HepG2 (cell line): ENCODE measurements around the gene CMIP. TPM values are rescaled to one million over a fixed set of nuclear protein-coding genes. Genes with fewer than 3 reads are reported as not detected.

Experiments
- ATAC-seq: fragments of 200-7000 bp; cut with Tn5 transposase; 3 replicates; pipeline ENCODE4 v1.9.1; 2020; ENCODE audit warnings: mild to moderate bottlenecking, moderate library complexity
- BruUV-seq: library from RNA; stranded (reverse); fragments of 400-500 nt; replicated peaks from 2 replicates; lab custom pipeline; 2021; lab: Mats Ljungman, UMichigan
- CTCF ChIA-PET: fragments of 300-600 bp; formaldehyde crosslinking; extraction: SDS; loops from one replicate; lab custom pipeline; 2021; ENCODE audit warnings: low total read pairs, inconsistent platforms, low intra/inter-chr PET ratio; lab: Yijun Ruan, JAX
- POLR2A ChIA-PET: fragments of 350-600 bp; sonication (Branson Sonifier 250); formaldehyde crosslinking; loops from one replicate; lab custom pipeline; 2020; ENCODE audit warnings: antibody characterized with exemption, inconsistent platforms; lab: Yijun Ruan, JAX
- DNase-seq: peaks from one replicate; pipeline ENCODE4 v3.0.0-alpha.2; 2015; ENCODE audit warnings: low spot score
- FAIRE-seq: peaks from 3 replicates; lab custom pipeline; 2011; peaks lifted over from hg19 to GRCh38; lab: Jason Lieb, UNC
- H2AFZ ChIP-seq: one replicate; pipeline ENCODE4 v1.6.1; 2011; ENCODE audit warnings: low read length, inconsistent platforms
- H3K27ac ChIP-seq: fragments of 300-600 bp; 3 replicates; pipeline ENCODE4 v1.8.0; 2011; ENCODE audit warnings: mixed run types, mild to moderate bottlenecking, mixed read lengths, low read length, inconsistent platforms; ENCODE audit not compliant: insufficient read depth; ENCODE audit errors: extremely low read length
- H3K27me3 ChIP-seq, 2 experiments: fragments of 200-600 bp in 1 of 2; 2 replicates in 1 of 2; 3 replicates in 1 of 2; pipeline versions ENCODE4 v1.6.0 to v1.8.0; 2011; ENCODE audit warnings: low read length in 2 of 2, mild to moderate bottlenecking in 2 of 2, moderate library complexity in 2 of 2, inconsistent platforms in 1 of 2; ENCODE audit not compliant: insufficient read depth in 2 of 2, control insufficient read depth in 1 of 2
- H3K36me3 ChIP-seq, 2 experiments: fragments of 200-600 bp in 1 of 2; replicated peaks in 1 of 2; 2 replicates in 1 of 2; 3 replicates in 1 of 2; pipeline versions ENCODE4 v1.5.1 to v1.8.0; 2011; ENCODE audit warnings: low read length in 2 of 2, inconsistent platforms in 1 of 2; ENCODE audit not compliant: insufficient read depth in 2 of 2, control insufficient read depth in 1 of 2
- H3K4me1 ChIP-seq: 2 replicates; pipeline ENCODE4 v1.5.1; 2012; ENCODE audit warnings: low read length, inconsistent platforms; ENCODE audit not compliant: insufficient read depth
- H3K4me2 ChIP-seq: 2 replicates; pipeline ENCODE4 v1.6.0; 2011; ENCODE audit warnings: low read depth, low read length, inconsistent platforms
- H3K4me3 ChIP-seq, 3 experiments: fragments of 200-600 bp in 1 of 3; sonication (generic), shearing (Covaris generic) in 1 of 3; replicated peaks in 1 of 3; 2 replicates each; pipeline ENCODE4 v1.5.1; 2011 to 2016; ENCODE audit warnings: low read length in 3 of 3, inconsistent platforms in 2 of 3, low read depth in 2 of 3, mild to moderate bottlenecking in 2 of 3, control low read depth in 1 of 3, mixed read lengths in 1 of 3; ENCODE audit not compliant: insufficient read depth in 1 of 3
- H3K79me2 ChIP-seq: one replicate; pipeline ENCODE4 v1.6.1; 2011; ENCODE audit warnings: low read length, inconsistent platforms; ENCODE audit not compliant: insufficient read depth
- H3K9ac ChIP-seq: 2 replicates; pipeline ENCODE4 v1.6.0; 2011; ENCODE audit warnings: mild to moderate bottlenecking, low read depth, low read length, inconsistent platforms; ENCODE audit not compliant: insufficient read depth
- H3K9me3 ChIP-seq: 2 replicates; pipeline ENCODE4 v1.5.1; 2012; ENCODE audit warnings: mild to moderate bottlenecking, low read length
- H4K20me1 ChIP-seq: 2 replicates; pipeline ENCODE4 v1.6.0; 2011; ENCODE audit warnings: inconsistent platforms, mild to moderate bottlenecking, low read length, moderate library complexity; ENCODE audit not compliant: insufficient read depth
- AGO2 ChIP-seq: fragments of 200-400 bp; formaldehyde crosslinking; optimal IDR thresholded peaks from 2 replicates; pipeline ENCODE3; 2017; ENCODE audit warnings: mild to moderate bottlenecking, low read depth, low read length, moderate library complexity
- MAX ChIP-seq: IDR thresholded peaks from 2 replicates; pipeline ENCODE4 v1.6.1; 2012; ENCODE audit warnings: inconsistent platforms
- RBM22 ChIP-seq: fragments of 200-400 bp; formaldehyde crosslinking; optimal IDR thresholded peaks from 2 replicates; pipeline ENCODE3; 2017; ENCODE audit warnings: mild to moderate bottlenecking, low read length, moderate library complexity
- ZNF776 ChIP-seq: sonication (generic); formaldehyde crosslinking; IDR thresholded peaks from 2 replicates; pipeline ENCODE4 v1.4.0; 2020; ENCODE audit warnings: mild to moderate bottlenecking, missing genetic modification reagents
- WGBS: methylation state at CpG from one replicate; pipeline ENCODE4 v1.1.6; 2017; ENCODE audit warnings: low lambda C conversion rate; 5-methylcytosine and 5-hydroxymethylcytosine counted together
- in situ Hi-C: cut with HindIII; loops from 2 replicates; pipeline ENCODE4 v1.10.0; 2017; ENCODE audit warnings: low pct_unique_long_range_greater_than_20kb; ENCODE audit not compliant: extremely low pct_ligation_motif_present
- intact Hi-C: fragments of 100-400 bp; cut with micrococcal nuclease; formaldehyde crosslinking; loops from one replicate; pipeline ENCODE4 v1.10.0; 2022; ENCODE audit not compliant: unreplicated experiment
- polyA plus RNA-seq, 8 experiments: library from polyadenylated mRNA; depleted of rRNA in 3 of 8; stranded (reverse) in 7 of 8; unstranded in 1 of 8; fragments of >200 nt; fragmentation: Illumina TruSeq in 4 of 8; extraction: Trizol in 4 of 8; gene quantifications; 2 replicates each; pipeline versions ENCODE4 v1.2.1 to v1.2.3, GENCODE V29; 2011 to 2016; ENCODE audit warnings: low read depth in 4 of 8, missing spikeins in 1 of 8, mixed read lengths in 1 of 8; ENCODE audit not compliant: insufficient read depth in 1 of 8
- total RNA-seq, 5 experiments: library from RNA; depleted of rRNA; stranded (reverse); fragments of >200 nt; fragmentation: Illumina TruSeq; extraction: Trizol; gene quantifications; 2 replicates each; pipeline ENCODE4 v1.2.3, GENCODE V29; 2016; ENCODE audit warnings: low read depth in 1 of 5

The CMIP gene
- total and polyA plus RNA-seq, 2 of the 13 experiments (the other 11 are each of a cell fraction or from before 2014, with no cell fraction given) = 10.9 to 18.1 TPM

- in situ Hi-C loops (no loop called here), intact Hi-C loops (no loop called here)
- Histone ChIP-seq H3K36me3 (peaks cover 51 to 71% of the 10 kb centered on the region in 2 experiments), H3K9me3 (no peaks in the 10 kb centered on the region), H3K4me2 (no peak overlapping the region), H3K4me1 (peaks cover 11% of the 10 kb centered on the region), H3K79me2 (peaks cover 25% of the 10 kb centered on the region), H3K9ac (no peak overlapping the region), H3K27ac (no peak overlapping the region), H3K4me3 (no peak overlapping the region), H4K20me1 (peaks cover 62% of the 10 kb centered on the region), H3K27me3 (no peaks in the 10 kb centered on the region), H2AFZ (no peak overlapping the region)
- POLR2A ChIA-PET = no interaction called here
- ATAC-seq = no peak
- BruUV-seq = no TSS peak
- CTCF ChIA-PET = no interaction called here
- no peak for DNase-seq
- WGBS = 84% methylated on average over 8 of the region's 8 CpGs
- FAIRE-seq = no peak
- peak; percentile 48 for TF ChIP-seq RBM22
- TF ChIP-seq MAX = no peak
These were observed 205.7 kb downstream of the CMIP start for GRCh38 chr16:81650281-81650680.

DNA sequence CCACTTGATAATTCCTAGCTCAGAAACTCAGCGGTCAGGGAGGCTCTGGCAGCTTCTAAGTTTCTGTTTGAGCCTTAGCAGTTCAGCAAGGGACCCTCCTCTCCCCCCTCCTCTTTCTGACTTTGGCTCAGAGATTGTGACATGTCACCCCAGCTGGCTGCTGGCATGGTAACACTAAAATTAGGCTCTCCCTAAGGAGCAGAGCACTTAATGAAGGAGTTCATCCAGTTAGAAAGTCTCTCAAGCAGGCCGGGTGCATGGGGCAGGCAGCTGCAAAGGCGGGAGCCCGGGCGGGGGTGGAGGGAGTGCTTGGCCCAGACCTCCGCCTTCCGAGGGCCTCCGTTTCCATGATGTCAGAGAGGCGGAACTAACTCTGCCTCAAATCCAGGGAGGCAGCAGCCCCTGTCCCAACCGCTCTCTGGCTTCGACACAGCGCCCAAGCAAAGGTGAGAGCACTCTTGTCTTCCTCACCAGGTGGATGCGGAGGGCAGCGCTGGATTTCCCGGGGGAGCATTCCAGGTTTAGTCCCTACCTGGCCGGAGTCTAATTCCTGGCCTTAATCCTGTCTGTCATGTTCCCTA, 206.5 kb downstream of the CMIP start:
- FAIRE-seq (no peak), ATAC-seq (no peak), DNase-seq (no peak)
- H3K27ac ChIP-seq = no peak overlapping the region
- peaks cover 25% of the 10 kb centered on the region for H3K79me2 ChIP-seq
- CTCF ChIA-PET = no interaction called here
- H3K9ac ChIP-seq = no peak overlapping the region
- H3K27me3 ChIP-seq = no peaks in the 10 kb centered on the region
- H3K9me3 ChIP-seq = no peaks in the 10 kb centered on the region
- H3K4me2 ChIP-seq = no peak overlapping the region
- H3K36me3 ChIP-seq = peaks cover 50 to 74% of the 10 kb centered on the region in 2 experiments
- peaks cover 62% of the 10 kb centered on the region for H4K20me1 ChIP-seq
- no TSS peak for BruUV-seq
- H3K4me3 ChIP-seq = no peak overlapping the region
- H3K4me1 ChIP-seq = peaks cover 19% of the 10 kb centered on the region
- TF ChIP-seq AGO2 (peak; percentile 44), ZNF776 (CRISPR knock-in tag) (no peak)
- in situ Hi-C loops (no loop called here), intact Hi-C loops (no loop called here)
- POLR2A ChIA-PET = no interaction called here
- no peak overlapping the region for H2AFZ ChIP-seq
- 99% methylated on average over 15 of the region's 16 CpGs for WGBS
